H1 (cell line): ENCODE measurements around the gene NAP1L5. TPM values are rescaled to one million over a fixed set of nuclear protein-coding genes. Genes with fewer than 3 reads are reported as not detected.

Source experiments
- FOSL1 ChIP-seq: IDR thresholded peaks from 2 replicates; pipeline ENCODE4 v1.6.1; 2011; ENCODE audit warnings: mild to moderate bottlenecking, low read depth, low read length, moderate library complexity; ENCODE audit not compliant: insufficient read depth
- MAFK ChIP-seq: IDR thresholded peaks from 2 replicates; pipeline ENCODE4 v1.6.1; 2012; ENCODE audit warnings: low read depth, mild to moderate bottlenecking, improper control_type of control experiment, low read length
- PHF8 ChIP-seq: fragments of 200-600 bp; sonication (generic); conservative IDR thresholded peaks from 2 replicates; pipeline ENCODE4 v1.7.1; 2012; ENCODE audit warnings: low read depth, mild to moderate bottlenecking, inconsistent platforms, low read length, moderate library complexity
- POLR2A ChIP-seq, 2 experiments: IDR thresholded peaks; 1 replicate in 1 of 2; 2 replicates in 1 of 2; pipeline ENCODE4 v1.6.1; 2011; ENCODE audit warnings: low read depth in 2 of 2, low read length in 2 of 2, mild to moderate bottlenecking in 2 of 2; ENCODE audit errors: control extremely low read depth in 1 of 2
- RBBP5 ChIP-seq: IDR thresholded peaks from 2 replicates; pipeline ENCODE4 v1.7.1; 2012; ENCODE audit warnings: low read depth, mild to moderate bottlenecking, inconsistent platforms, low read length, moderate library complexity, borderline replicate concordance
- RFX5 ChIP-seq: IDR thresholded peaks from 2 replicates; pipeline ENCODE4 v1.6.1; 2011; ENCODE audit warnings: low read depth, low read length, improper control_type of control experiment, borderline replicate concordance
- SP4 ChIP-seq: IDR thresholded peaks from 2 replicates; pipeline ENCODE4 v1.6.1; 2012; ENCODE audit warnings: low read length, inconsistent platforms
- TBP ChIP-seq: IDR thresholded peaks from 2 replicates; pipeline ENCODE4 v1.6.1; 2011; ENCODE audit warnings: low read depth, low read length, improper control_type of control experiment
- polyA plus RNA-seq, 7 experiments: library from polyadenylated mRNA; depleted of rRNA in 3 of 7; stranded (reverse) in 5 of 7; unstranded in 2 of 7; fragments of >200 nt in 5 of 7; fragments of 200-250 nt in 2 of 7; gene quantifications; 1 replicate in 5 of 7; 2 replicates in 1 of 7; 4 replicates in 1 of 7; pipeline versions ENCODE4 v1.2.1 to v1.2.3, GENCODE V29; 2011 to 2013; ENCODE audit warnings: missing spikeins in 2 of 7, mixed read lengths in 2 of 7
- total RNA-seq: library from RNA; stranded (reverse); fragmentation: NEBNext Ultra II Directional; extraction: Animal tissue kit (Norgen Biotek cat#: 25700); gene quantifications from 2 replicates; pipeline ENCODE4 v1.2.1, GENCODE V29; 2021

The NAP1L5 gene
- total and polyA plus RNA-seq, 2 of the 8 experiments (the other 6 are each of a cell fraction or from before 2014, with no cell fraction given), result 1.3 to 2.7 TPM

GRCh38 chr4:88649716-88650115, 47.9 kb downstream of the NAP1L5 start (continued):
- TF ChIP-seq RBBP5, result no peak
- no peak for TF ChIP-seq POLR2A (IDR thresholded peaks at IDR 0.05; ENCODE audit: control extremely low read depth in 1 of 2, low read depth in 2 of 2, low read length in 2 of 2)
- TF ChIP-seq RFX5, result no peak
- TF ChIP-seq PHF8, result no peak
- TF ChIP-seq FOSL1, result no peak
- TF ChIP-seq MAFK, result no peak
- TF ChIP-seq SP4, result no peak
- no peak for TF ChIP-seq TBP
